Activated CD4-positive, alpha-beta T cell treated with anti-CD3 and anti-CD28 coated beads for 36 hours (primary cell): Measurements from ENCODE around the gene ARHGEF28. TPM values are rescaled to one million over a fixed set of nuclear protein-coding genes. Genes with fewer than 3 reads are reported as not detected.

Source experiments
- ATAC-seq: fragments of 200-7000 bp; cut with Tn5 transposase; one replicate; pipeline ENCODE4 v1.10.0; 2021; ENCODE audit warnings: mild to moderate bottlenecking, moderate library complexity
- CTCF ChIA-PET: fragments of 350-600 bp; sonication (Branson Sonifier 250); formaldehyde crosslinking; loops from one replicate; lab custom pipeline; 2021; ENCODE audit warnings: antibody characterized with exemption; lab: Charles Lee
- POLR2A ChIA-PET: fragments of 350-600 bp; sonication (Branson Sonifier 250); formaldehyde crosslinking; loops from one replicate; lab custom pipeline; 2021; ENCODE audit warnings: antibody characterized with exemption, inconsistent platforms; lab: Charles Lee
- DNase-seq: peaks from one replicate; pipeline ENCODE4 v3.0.0-alpha.2; 2020
- H3K27ac Mint-ChIP-seq: one replicate; pipeline ENCODE4 v1.8.0; 2021; ENCODE audit warnings: mixed read lengths
- H3K27me3 Mint-ChIP-seq: one replicate; pipeline ENCODE4 v1.8.0; 2021; ENCODE audit warnings: mixed read lengths
- H3K36me3 Mint-ChIP-seq: one replicate; pipeline ENCODE4 v1.8.0; 2021; ENCODE audit warnings: low read depth, mixed read lengths
- H3K4me1 Mint-ChIP-seq: one replicate; pipeline ENCODE4 v1.8.0; 2021; ENCODE audit warnings: mixed read lengths
- H3K4me3 Mint-ChIP-seq: one replicate; pipeline ENCODE4 v1.8.0; 2021; ENCODE audit warnings: mild to moderate bottlenecking, moderate library complexity, mixed read lengths
- H3K9me3 Mint-ChIP-seq: one replicate; pipeline ENCODE4 v1.8.0; 2021; ENCODE audit warnings: low read depth, mixed read lengths
- intact Hi-C, 2 experiments: fragments of 100-400 bp; cut with DNase I in 1 of 2; cut with micrococcal nuclease in 1 of 2; formaldehyde crosslinking; loops; one replicate each; pipeline versions ENCODE4 v1.14.2 to v1.15.1; 2022 to 2024; cut with DNase I, micrococcal nuclease
- total RNA-seq, 2 experiments: library from RNA; stranded (reverse); gene quantifications; one replicate each; pipeline ENCODE4 v1.2.3, GENCODE V29; 2021

Gene ARHGEF28
- total RNA-seq, 2 experiments from 2014 or later, result 0.02 to 0.18 TPM

DNA sequence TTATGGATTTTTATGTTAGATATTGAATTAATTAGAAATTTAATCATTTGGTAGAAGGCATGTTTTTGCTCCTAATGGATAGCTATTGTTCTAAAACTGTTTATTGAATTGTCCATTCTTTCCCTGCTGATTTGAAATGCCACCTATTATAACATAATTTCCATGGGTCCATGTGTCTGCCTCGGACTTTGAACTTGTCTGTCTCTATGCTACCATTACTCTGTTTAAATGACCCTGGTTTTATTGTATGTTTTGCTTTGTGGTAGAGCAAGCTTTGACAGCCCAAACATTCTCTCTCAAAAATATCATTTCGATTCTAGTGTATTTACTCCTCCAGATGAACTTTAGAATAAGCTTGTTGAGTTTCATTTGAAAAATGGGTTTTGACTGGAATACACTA lies 120.6 kb downstream of the ARHGEF28 start:
- no peak for DNase-seq
- intact Hi-C loops, result no loop called here
- Mint-ChIP-seq H3K9me3 (no peaks in the 10 kb centered on the region), H3K36me3 (no peaks in the 10 kb centered on the region), H3K4me3 (no peak overlapping the region), H3K27me3 (peaks cover 21% of the 10 kb centered on the region), H3K4me1 (no peaks in the 10 kb centered on the region), H3K27ac (no peak overlapping the region)
- ChIA-PET CTCF (no interaction called here), POLR2A (no interaction called here)
- no peak for ATAC-seq

DNA sequence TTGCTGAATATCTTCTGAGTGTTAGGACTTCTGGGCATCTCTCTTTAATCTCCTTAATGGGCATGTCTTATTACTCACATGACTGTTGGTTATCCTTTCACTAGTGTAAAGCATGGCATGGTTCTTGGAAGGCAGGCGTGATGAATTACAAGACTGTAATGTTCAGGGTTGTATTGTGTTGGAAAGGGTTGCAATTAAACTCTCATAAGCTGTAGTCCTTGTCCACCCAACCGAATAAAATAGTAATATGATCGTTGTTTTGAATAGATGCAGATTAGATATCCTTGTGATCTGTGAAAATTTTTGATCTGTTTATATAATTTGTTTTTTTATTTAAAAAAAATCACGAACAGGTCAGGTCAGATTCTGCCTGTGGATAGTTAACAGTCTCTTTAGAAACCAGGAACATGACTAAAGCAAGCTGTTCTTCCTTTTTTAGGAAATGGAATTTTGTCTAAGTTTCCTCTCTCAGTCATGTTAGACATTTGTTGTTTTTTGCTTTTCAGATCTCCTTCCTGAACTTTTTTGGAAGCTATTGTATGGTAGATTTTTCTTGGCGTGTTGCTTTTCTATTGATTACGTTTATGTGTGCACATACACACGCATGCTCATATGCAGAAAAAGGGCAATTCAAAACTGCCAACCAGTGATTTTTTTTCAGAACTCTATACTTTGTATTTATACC lies 121.8 kb downstream of the ARHGEF28 start:
- Mint-ChIP-seq H3K4me3 (no peak overlapping the region), H3K9me3 (no peaks in the 10 kb centered on the region), H3K36me3 (no peaks in the 10 kb centered on the region), H3K27me3 (peaks cover 29% of the 10 kb centered on the region), H3K4me1 (no peaks in the 10 kb centered on the region), H3K27ac (no peak overlapping the region)
- CTCF ChIA-PET, result interaction anchor here (0.6 to 0.9 kb wide), 2 partner anchors 25 to 96 kb away, joined by 3 read pairs; no protein-coding TSS in a partner anchor
- POLR2A ChIA-PET, result interaction anchor here (0.5 kb wide), 1 partner anchor 23 kb away, joined by 3 read pairs; no protein-coding TSS in a partner anchor
- ATAC-seq (no peak), DNase-seq (no peak)
- intact Hi-C loops, result no loop called here

DNA sequence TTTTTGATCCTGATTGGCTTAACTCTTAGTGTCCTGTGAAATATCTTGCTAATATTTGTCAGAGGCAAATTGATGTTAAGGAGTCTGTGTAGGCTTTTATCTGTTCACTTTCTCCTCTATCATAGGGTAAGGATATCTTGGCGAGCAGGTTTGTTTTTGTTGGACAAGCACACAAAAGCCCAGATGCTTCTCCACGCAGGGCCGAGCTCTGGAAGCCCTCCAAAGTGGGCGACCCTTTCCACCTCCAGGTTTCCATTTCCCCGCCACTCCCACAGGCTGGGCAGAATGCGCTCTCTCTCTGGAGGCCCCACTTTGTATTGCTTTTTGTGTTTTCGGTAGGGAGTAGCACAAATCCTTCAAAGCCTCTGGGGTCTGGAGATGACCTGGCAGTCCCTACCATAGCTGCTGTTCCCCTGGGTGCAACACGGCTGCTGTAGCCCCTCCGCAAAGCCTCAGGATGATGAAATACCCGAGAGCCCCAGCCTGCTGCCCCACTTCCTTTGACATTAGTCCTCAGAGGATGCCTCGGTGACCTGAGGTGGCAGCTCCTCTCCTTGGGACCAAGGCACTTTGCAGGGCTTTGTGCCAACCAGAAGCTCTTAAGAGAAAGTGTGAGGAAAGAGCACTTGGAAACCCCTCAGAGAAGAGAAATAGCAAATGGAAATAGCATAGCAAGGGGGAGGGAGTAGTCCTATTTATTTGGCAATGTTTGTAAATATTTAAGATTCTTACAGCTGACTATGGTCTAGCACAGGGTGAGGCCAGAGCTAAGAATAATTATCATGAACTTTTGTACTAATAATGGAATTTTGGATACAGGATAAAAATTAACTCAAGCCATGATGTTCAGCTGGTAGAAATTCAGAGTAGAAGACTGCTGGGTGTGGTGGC lies 122.8 kb downstream of the ARHGEF28 start:
- ATAC-seq (no peak), DNase-seq (no peak)
- H3K9me3 Mint-ChIP-seq, result no peaks in the 10 kb centered on the region
- POLR2A ChIA-PET, result no interaction called here
- no peaks in the 10 kb centered on the region for H3K36me3 Mint-ChIP-seq
- H3K27ac Mint-ChIP-seq, result no peak overlapping the region
- H3K27me3 Mint-ChIP-seq, result peaks cover 32% of the 10 kb centered on the region
- CTCF ChIA-PET, result interaction anchor here (0.6 to 0.9 kb wide), 4 partner anchors 9 to 95 kb away, joined by 3 read pairs; no protein-coding TSS in a partner anchor
- no peaks in the 10 kb centered on the region for H3K4me1 Mint-ChIP-seq
- intact Hi-C loops, result no loop called here
- no peak overlapping the region for H3K4me3 Mint-ChIP-seq

DNA sequence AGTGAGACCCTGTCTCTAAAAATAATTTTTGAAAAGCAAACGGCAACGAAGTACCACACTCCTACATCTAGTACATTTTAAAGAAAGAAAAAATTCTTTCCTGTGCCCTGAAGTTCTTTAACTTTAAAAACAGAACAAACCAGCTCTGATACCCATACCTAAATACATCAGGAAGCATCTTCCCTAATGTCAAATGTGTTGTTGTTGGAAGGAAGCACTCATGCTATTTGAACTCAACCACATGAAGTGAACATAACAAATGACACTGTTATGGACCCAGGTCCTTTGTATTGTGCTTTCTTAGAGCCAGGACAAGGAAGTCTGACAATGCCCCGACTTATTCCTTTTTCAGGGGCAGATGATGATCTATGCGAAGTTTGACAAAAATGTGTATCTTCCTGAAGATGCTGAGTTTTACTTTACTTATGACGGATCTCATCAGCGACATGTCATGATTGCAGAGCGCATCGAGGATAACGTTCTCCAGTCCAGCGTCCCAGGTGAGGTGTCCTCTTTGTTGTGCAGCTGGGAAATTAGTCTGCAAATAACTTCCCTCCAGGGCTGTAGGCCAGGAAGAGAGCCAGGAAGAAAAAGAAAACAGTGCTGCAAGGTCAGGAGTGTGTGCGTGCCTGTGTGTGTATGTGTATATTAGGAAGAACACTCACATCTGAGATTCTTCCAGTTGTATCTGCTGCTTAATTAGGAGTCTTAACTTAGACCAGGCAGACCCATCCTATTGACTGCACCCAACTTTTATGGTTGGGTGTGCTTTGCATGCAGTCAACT lies 123.7 kb downstream of the ARHGEF28 start:
- CTCF ChIA-PET, result interaction anchor here (0.8 to 1.4 kb wide), 2 partner anchors 43 to 159 kb away, joined by 3 read pairs; no protein-coding TSS in a partner anchor
- DNase-seq (no peak), ATAC-seq (no peak)
- Mint-ChIP-seq H3K36me3 (no peaks in the 10 kb centered on the region), H3K27me3 (peaks cover 33% of the 10 kb centered on the region), H3K9me3 (no peaks in the 10 kb centered on the region), H3K4me3 (no peak overlapping the region), H3K27ac (no peak overlapping the region), H3K4me1 (no peaks in the 10 kb centered on the region)
- intact Hi-C loops, result no loop called here
- POLR2A ChIA-PET, result no interaction called here

DNA sequence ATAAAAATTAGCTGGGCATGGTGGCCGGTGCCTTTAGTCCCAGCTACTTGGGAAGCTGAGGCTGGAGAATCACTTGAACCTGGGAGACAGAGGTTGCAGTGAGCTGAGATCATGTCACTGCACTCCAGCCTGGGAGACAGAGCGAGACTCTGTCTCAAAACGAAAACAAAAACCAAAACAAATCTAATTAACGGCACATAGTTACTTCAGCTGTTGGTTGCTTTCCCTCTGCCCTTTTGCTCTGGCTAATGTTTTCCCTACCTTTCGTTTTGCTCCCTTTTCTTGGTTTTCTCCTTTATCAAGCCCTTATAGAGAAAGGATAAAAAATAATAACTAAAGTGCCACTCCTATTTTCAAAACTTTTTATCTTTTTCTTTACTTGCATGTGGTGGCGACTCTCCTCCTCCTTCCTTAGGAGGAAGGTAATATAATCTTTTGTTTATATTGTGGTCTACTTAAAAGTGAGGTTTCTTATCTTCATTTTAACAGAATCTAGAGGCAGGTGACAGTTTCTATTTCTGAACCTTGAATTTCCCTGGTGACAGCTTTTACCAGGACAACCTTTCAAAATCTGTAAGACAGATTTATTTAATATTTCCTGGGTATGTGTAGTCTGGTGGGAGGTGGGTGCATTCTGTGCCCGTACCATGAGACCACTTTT lies 125.4 kb downstream of the ARHGEF28 start:
- no peaks in the 10 kb centered on the region for H3K4me1 Mint-ChIP-seq
- ATAC-seq (no peak), DNase-seq (no peak)
- no peak overlapping the region for H3K4me3 Mint-ChIP-seq
- POLR2A ChIA-PET, result no interaction called here
- intact Hi-C loops, result no loop called here
- no peak overlapping the region for H3K27ac Mint-ChIP-seq
- H3K36me3 Mint-ChIP-seq, result no peaks in the 10 kb centered on the region
- H3K9me3 Mint-ChIP-seq, result no peaks in the 10 kb centered on the region
- CTCF ChIA-PET, result interaction anchor here (0.5 to 1.4 kb wide), 2 partner anchors 160 to 253 kb away, joined by 3 read pairs; partner anchors contain the start of gene BTF3
- H3K27me3 Mint-ChIP-seq, result peaks cover 27% of the 10 kb centered on the region

DNA sequence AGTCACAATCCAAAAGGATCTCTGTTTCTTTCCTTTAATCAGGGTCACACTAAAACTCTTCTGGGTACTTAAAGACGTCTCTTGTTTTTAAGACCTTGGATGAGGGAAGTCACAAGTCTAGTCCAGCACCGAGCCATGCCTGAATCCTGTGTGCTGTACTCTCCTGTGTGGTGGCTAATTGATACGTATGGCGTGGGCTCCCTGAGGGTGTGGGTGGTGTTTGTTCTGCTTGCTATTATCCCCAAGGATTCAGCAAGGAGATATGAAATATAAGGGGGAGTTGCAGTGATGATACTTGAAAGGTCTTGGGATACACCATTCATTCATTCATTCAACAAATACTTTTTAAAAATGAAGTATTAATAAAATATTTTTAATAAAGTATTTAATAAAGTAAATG lies 128.3 kb downstream of the ARHGEF28 start:
- intact Hi-C loops, result no loop called here
- Mint-ChIP-seq H3K36me3 (no peaks in the 10 kb centered on the region), H3K27ac (no peak overlapping the region), H3K4me3 (no peak overlapping the region), H3K9me3 (no peaks in the 10 kb centered on the region), H3K27me3 (peaks cover 24% of the 10 kb centered on the region), H3K4me1 (no peaks in the 10 kb centered on the region)
- DNase-seq (no peak), ATAC-seq (no peak)
- POLR2A ChIA-PET, result no interaction called here
- CTCF ChIA-PET, result interaction anchor here (1.1 kb wide), 1 partner anchor 163 kb away, joined by 3 read pairs; no protein-coding TSS in a partner anchor

DNA sequence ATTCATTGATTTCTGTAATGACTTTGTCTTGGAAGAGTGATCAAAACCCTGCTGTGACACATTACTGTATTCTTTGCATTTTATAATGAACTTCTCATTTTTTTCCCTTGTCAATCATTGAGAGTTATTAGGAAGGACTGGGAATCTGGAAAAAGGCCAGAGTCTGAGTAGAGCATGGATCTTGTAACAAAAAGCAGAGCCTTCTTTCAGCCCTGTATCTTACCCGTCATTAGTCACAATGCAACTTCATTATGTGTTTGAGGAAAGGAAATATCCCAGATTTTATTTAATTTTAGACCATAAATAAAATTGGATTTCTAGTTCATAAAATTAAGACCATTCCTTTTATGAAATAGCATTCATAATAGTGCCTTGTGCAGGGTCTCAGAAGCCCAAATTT lies 131.4 kb downstream of the ARHGEF28 start:
- ChIA-PET CTCF (interaction anchor here (1.4 kb wide), 1 partner anchor 35 kb away, joined by 3 read pairs; no protein-coding TSS in a partner anchor), POLR2A (no interaction called here)
- DNase-seq, result no peak
- intact Hi-C loops, result no loop called here
- no peaks in the 10 kb centered on the region for H3K4me1 Mint-ChIP-seq
- H3K9me3 Mint-ChIP-seq, result no peaks in the 10 kb centered on the region
- H3K36me3 Mint-ChIP-seq, result no peaks in the 10 kb centered on the region
- ATAC-seq, result no peak
- no peak overlapping the region for H3K27ac Mint-ChIP-seq
- no peak overlapping the region for H3K4me3 Mint-ChIP-seq
- peaks cover 11% of the 10 kb centered on the region for H3K27me3 Mint-ChIP-seq

DNA sequence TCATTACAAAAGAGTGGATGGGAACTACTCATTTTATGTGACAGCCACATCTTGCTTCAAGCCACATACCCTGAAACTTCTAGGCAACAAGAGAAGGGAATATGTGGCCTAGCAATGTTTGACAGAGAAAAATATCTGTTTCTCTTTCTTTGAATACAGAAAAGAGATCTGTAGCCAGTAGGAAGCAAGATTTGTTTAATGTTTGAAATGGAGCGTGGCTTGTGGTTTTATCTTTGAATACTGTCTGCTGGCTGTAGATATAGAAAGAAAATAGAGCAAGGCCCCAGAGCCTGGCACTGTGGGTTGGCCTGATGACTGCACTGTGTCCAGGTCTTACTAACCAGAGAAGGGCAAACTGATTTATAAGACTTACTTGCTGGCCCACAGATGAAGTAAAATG lies 133.8 kb downstream of the ARHGEF28 start:
- no peak for ATAC-seq
- Mint-ChIP-seq H3K36me3 (no peaks in the 10 kb centered on the region), H3K27me3 (peaks cover 3% of the 10 kb centered on the region), H3K4me3 (no peak overlapping the region), H3K9me3 (no peaks in the 10 kb centered on the region), H3K27ac (no peak overlapping the region), H3K4me1 (no peaks in the 10 kb centered on the region)
- no peak for DNase-seq
- intact Hi-C loops, result no loop called here
- CTCF ChIA-PET, result no interaction called here
- POLR2A ChIA-PET, result no interaction called here

DNA sequence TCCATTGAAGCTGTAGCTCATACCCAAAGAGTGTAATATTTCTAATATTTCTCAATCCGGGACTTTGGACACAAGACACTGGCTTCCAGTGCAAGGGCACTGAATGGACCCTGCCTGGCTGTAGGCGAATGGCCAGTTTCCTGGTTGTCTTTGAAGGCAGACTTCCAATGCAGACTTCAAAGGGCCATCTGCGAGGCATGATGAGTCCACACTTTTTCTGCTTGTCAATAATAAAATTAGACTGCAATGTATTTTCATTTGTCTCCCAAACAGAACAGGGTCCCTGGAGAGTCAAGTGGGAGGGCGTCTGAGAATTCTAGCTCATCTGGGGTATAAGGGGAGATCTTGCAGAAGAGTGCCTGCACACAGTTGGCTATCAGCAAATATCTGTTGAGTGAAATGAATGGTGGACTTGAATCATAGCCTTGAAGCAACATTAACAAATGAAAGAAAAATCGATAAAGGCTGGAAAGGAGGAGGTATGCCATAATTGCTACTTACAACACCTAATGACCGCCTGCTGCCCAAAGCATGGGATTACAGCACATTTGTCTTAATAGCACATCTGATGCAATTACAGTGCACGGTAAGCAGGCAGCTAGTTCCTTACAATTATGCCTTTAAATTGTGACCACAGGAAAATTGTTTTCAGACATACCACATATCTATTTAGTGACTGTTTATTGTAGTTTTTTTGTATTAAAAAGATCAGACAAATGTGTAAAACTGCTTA lies 137.5 kb downstream of the ARHGEF28 start:
- intact Hi-C loops, result no loop called here
- Mint-ChIP-seq H3K9me3 (peaks cover 7% of the 10 kb centered on the region), H3K4me3 (no peak overlapping the region), H3K36me3 (no peaks in the 10 kb centered on the region), H3K27me3 (no peaks in the 10 kb centered on the region), H3K27ac (no peak overlapping the region), H3K4me1 (no peaks in the 10 kb centered on the region)
- CTCF ChIA-PET, result no interaction called here
- POLR2A ChIA-PET, result no interaction called here
- ATAC-seq, result no peak
- DNase-seq, result no peak

DNA sequence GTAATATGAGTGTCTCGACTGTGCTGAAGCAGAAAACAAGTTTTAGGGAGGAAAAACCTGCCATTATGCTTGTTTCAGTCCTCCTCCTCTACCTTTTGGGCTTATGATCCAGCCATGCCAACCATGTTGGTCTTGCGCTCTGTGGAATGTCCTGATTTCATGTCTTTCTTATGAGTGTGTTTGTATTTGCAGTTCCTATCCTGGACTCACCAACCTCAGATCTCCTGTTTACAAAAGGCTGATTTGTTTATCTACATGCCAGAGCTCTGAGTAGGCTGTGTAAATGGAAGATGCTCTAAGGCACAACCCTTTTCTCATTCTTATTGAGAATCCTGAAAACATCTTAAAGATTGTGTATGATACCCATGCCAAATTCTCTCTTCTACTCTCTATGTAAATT lies 138.6 kb downstream of the ARHGEF28 start:
- intact Hi-C loops, result no loop called here
- ATAC-seq, result no peak
- POLR2A ChIA-PET, result no interaction called here

More for the DNA sequence above, 138.6 kb downstream of the ARHGEF28 start:
- no peak overlapping the region for H3K4me3 Mint-ChIP-seq
- no peaks in the 10 kb centered on the region for H3K4me1 Mint-ChIP-seq
- peaks cover 9% of the 10 kb centered on the region for H3K9me3 Mint-ChIP-seq
- no peaks in the 10 kb centered on the region for H3K36me3 Mint-ChIP-seq
- H3K27me3 Mint-ChIP-seq, result no peaks in the 10 kb centered on the region
- CTCF ChIA-PET, result interaction anchor here (0.5 to 0.9 kb wide), 2 partner anchors 9 to 49 kb away, joined by 3 read pairs; no protein-coding TSS in a partner anchor
- DNase-seq, result no peak
- no peak overlapping the region for H3K27ac Mint-ChIP-seq
